GM21515 (cell line): Measurements from ENCODE around the gene ACVR1C.

Experiments used
- ATAC-seq: cut with Tn5 transposase; IDR thresholded peaks from one replicate; pipeline ENCODE4 v1.9.1; 2021; ENCODE audit not compliant: unreplicated experiment

The ACVR1C gene

GRCh38 chr2:157500334-157500733, 128.3 kb downstream of the ACVR1C start:
- ATAC-seq = no peak

- no peak for ATAC-seq
Observed at GRCh38 chr2:157498483-157498882, 130.2 kb downstream of the ACVR1C start.

- ATAC-seq = peak; percentile 89
Observed at GRCh38 chr2:157497638-157498314, 130.9 kb downstream of the ACVR1C start.

- ATAC-seq = peak; percentile 99
Observed at GRCh38 chr2:157492189-157492773, 136.4 kb downstream of the ACVR1C start.

- ATAC-seq = no peak
Observed at GRCh38 chr2:157489983-157490382, 138.7 kb downstream of the ACVR1C start.

GRCh38 chr2:157488877-157489276, 139.8 kb downstream of the ACVR1C start:
- ATAC-seq = no peak

- no peak for ATAC-seq
Observed at GRCh38 chr2:157487747-157488146, 140.9 kb downstream of the ACVR1C start.

- ATAC-seq = no peak
Observed at GRCh38 chr2:157487271-157487610, 141.4 kb downstream of the ACVR1C start.

GRCh38 chr2:157486596-157487270, 141.9 kb downstream of the ACVR1C start:
- no peak for ATAC-seq

GRCh38 chr2:157480182-157480961, 148.3 kb downstream of the ACVR1C start:
- ATAC-seq = peak; percentile 70

GRCh38 chr2:157479081-157480027, 149.3 kb downstream of the ACVR1C start:
- ATAC-seq = peak; percentile 36

GRCh38 chr2:157477919-157478318, 150.7 kb downstream of the ACVR1C start:
- no peak for ATAC-seq

- ATAC-seq = no peak
Observed at GRCh38 chr2:157476953-157477709, 151.5 kb downstream of the ACVR1C start.
